K562 (cell line): ENCODE results near the gene RPLP2. TPM values are rescaled to one million over a fixed set of nuclear protein-coding genes. Genes with fewer than 3 reads are reported as not detected.

Experiments used
- ERF ChIP-seq: fragments of 450-650 bp; formaldehyde crosslinking; IDR thresholded peaks from 2 replicates; pipeline ENCODE4 v1.4.0; 2020; ENCODE audit warnings: mild to moderate bottlenecking, mixed read lengths
- FOSL1 ChIP-seq: fragments of 200-800 bp; sonication (Bioruptor generic); conservative IDR thresholded peaks from 2 replicates; pipeline ENCODE4 v1.6.1; 2016; ENCODE audit warnings: missing genetic modification characterization, missing compliant biosample characterization
- HDAC8 ChIP-seq: fragments of 450-650 bp; IDR thresholded peaks from 2 replicates; pipeline ENCODE4 v1.6.1; 2016; ENCODE audit warnings: mild to moderate bottlenecking, missing genetic modification characterization, moderate library complexity, missing compliant biosample characterization
- JUNB ChIP-seq: fragments of 450-650 bp; formaldehyde crosslinking; conservative IDR thresholded peaks from 2 replicates; pipeline ENCODE4 v1.4.0; 2020; ENCODE audit warnings: mild to moderate bottlenecking
- KLF10 ChIP-seq: fragments of 250-450 bp; sonication (Bioruptor Pico); IDR thresholded peaks from 2 replicates; pipeline ENCODE4 v1.6.1; 2021; ENCODE audit warnings: matching md5 sums
- KLF13 ChIP-seq: fragments of 450-650 bp; IDR thresholded peaks from 2 replicates; pipeline ENCODE4 v1.6.1; 2016; ENCODE audit warnings: missing genetic modification characterization, low read depth, mild to moderate bottlenecking, missing compliant biosample characterization, moderate library complexity, borderline replicate concordance
- PML ChIP-seq: IDR thresholded peaks from 2 replicates; pipeline ENCODE4 v1.6.1; 2012; ENCODE audit warnings: low read length, inconsistent platforms
- RAD51 ChIP-seq: fragments of 450-650 bp; IDR thresholded peaks from 2 replicates; pipeline ENCODE4 v1.7.1; 2016; ENCODE audit warnings: low read depth, mild to moderate bottlenecking, borderline replicate concordance
- SMAD3 ChIP-seq: fragments of 450-650 bp; formaldehyde crosslinking; conservative IDR thresholded peaks from 2 replicates; pipeline ENCODE4 v1.4.0; 2020; ENCODE audit warnings: mild to moderate bottlenecking
- SRSF7 ChIP-seq: fragments of 200-400 bp; formaldehyde crosslinking; optimal IDR thresholded peaks from 2 replicates; pipeline ENCODE3; 2017; ENCODE audit warnings: mild to moderate bottlenecking, low read depth, low read length
- U2AF2 ChIP-seq: fragments of 200-400 bp; formaldehyde crosslinking; optimal IDR thresholded peaks from 2 replicates; pipeline ENCODE3; 2017; ENCODE audit warnings: low read depth, mild to moderate bottlenecking, low read length
- ZNF347 ChIP-seq: fragments of 450-650 bp; formaldehyde crosslinking; IDR thresholded peaks from 2 replicates; pipeline ENCODE4 v1.4.0; 2020; ENCODE audit warnings: low read depth, mild to moderate bottlenecking, moderate library complexity
- polyA plus RNA-seq, 8 experiments: library from polyadenylated mRNA; depleted of rRNA in 4 of 8; stranded (reverse) in 5 of 8; unstranded in 3 of 8; fragments of >200 nt; fragmentation: Nextera tagmentation in 2 of 8; fragmentation: Illumina TruSeq in 1 of 8; extraction: Ambion mirVana in 2 of 8; extraction: Trizol in 1 of 8; gene quantifications; 2 replicates each; pipeline versions ENCODE4 v1.2.1 to v1.2.3, GENCODE V29; 2011 to 2014; ENCODE audit warnings: inconsistent platforms in 1 of 8, missing spikeins in 1 of 8
- total RNA-seq, 7 experiments: library from RNA; depleted of rRNA in 6 of 7; stranded (reverse); fragments of >200 nt in 6 of 7; fragmentation: Illumina TruSeq in 2 of 7; extraction: Trizol in 2 of 7; gene quantifications; 2 replicates each; pipeline versions ENCODE4 v1.2.1 to v1.2.3, GENCODE V29; 2011 to 2021; ENCODE audit warnings: low replicate concordance in 1 of 7
- TF ChIP-seq, protein P1 (sequence below): fragments of 450-650 bp; IDR thresholded peaks from 2 replicates; pipeline ENCODE4 v1.7.0; 2016; ENCODE audit warnings: borderline replicate concordance
- TF ChIP-seq, protein P2 (sequence below): fragments of 250-450 bp; sonication (Bioruptor Pico); IDR thresholded peaks from 2 replicates; pipeline ENCODE4 v1.5.1; 2021; ENCODE audit warnings: mild to moderate bottlenecking
- TF ChIP-seq, protein P3 (sequence below): fragments of 200-800 bp; sonication (Bioruptor generic); IDR thresholded peaks from 2 replicates; pipeline ENCODE4 v1.6.1; 2017; ENCODE audit warnings: missing genetic modification characterization, missing compliant biosample characterization
- TF ChIP-seq, protein P4 (sequence below): sonication (generic); formaldehyde crosslinking; IDR thresholded peaks from 2 replicates; pipeline ENCODE4 v1.8.1; 2022; ENCODE audit warnings: missing genetic modification reagents
- TF ChIP-seq, protein P5 (sequence below): fragments of 250-450 bp; sonication (Bioruptor Pico); IDR thresholded peaks from 2 replicates; pipeline ENCODE4 v1.5.0; 2021; ENCODE audit warnings: mild to moderate bottlenecking, borderline replicate concordance
- TF ChIP-seq, protein P6 (sequence below), 2 experiments: fragments of 450-650 bp; IDR thresholded peaks; 2 replicates each; pipeline ENCODE4 v1.6.1; 2016

Gene RPLP2
- total and polyA plus RNA-seq, 9 of the 15 experiments (the other 6 are each of a cell fraction or from before 2014, with no cell fraction given) = 528 to 3,807 (median 1,633) TPM

DNA sequence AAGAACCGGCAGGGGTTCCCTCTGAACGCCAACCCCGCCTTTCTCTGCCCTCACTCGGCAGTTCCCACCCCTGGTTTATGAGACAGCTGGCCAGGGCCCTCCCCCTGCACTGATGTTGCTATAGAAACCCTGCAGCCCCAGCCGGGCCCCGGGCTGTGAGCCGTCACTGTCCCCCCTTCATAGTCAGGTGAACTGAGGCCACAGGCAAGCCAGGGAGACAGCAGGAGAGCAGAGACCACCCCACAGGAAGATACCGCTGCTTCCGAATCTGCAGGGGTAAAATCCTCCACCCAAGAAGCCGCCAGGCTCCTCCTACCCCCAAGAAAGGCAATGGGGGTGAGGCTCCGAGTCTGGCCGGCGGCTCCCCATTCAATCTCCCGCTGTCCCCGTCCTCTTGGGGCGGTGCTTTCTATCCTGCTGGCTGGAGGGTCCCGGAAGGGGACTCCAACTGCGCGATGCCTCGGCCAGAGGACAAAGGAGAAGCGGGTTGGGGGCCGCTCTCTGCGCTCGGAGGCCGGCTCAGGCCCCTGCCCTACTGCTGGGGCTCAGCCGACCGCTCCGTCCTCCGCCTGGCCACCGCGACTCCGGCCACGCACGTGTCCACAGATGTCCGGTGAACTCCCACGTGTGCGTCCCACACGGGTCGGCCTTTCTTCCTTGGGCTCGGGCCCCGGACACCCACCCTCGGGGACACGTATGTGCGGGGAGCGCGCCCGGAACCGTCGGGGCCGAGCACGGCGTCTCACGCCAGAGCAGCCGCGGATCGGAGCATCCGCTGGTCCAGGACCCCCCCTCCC lies 12.3 kb upstream of the RPLP2 start (continued):
- TF ChIP-seq, protein P1, sequence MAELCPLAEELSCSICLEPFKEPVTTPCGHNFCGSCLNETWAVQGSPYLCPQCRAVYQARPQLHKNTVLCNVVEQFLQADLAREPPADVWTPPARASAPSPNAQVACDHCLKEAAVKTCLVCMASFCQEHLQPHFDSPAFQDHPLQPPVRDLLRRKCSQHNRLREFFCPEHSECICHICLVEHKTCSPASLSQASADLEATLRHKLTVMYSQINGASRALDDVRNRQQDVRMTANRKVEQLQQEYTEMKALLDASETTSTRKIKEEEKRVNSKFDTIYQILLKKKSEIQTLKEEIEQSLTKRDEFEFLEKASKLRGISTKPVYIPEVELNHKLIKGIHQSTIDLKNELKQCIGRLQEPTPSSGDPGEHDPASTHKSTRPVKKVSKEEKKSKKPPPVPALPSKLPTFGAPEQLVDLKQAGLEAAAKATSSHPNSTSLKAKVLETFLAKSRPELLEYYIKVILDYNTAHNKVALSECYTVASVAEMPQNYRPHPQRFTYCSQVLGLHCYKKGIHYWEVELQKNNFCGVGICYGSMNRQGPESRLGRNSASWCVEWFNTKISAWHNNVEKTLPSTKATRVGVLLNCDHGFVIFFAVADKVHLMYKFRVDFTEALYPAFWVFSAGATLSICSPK = no peak
- TF ChIP-seq SRSF7 (no peak), JUNB (CRISPR knock-in tag) (no peak), SMAD3 (CRISPR knock-in tag) (no peak), KLF10 (no peak), HDAC8 (tag) (no peak), KLF13 (tag) (no peak), RAD51 (no peak), ERF (CRISPR knock-in tag) (no peak), ZNF347 (CRISPR knock-in tag) (no peak), U2AF2 (no peak), FOSL1 (no peak), PML (no peak)
- TF ChIP-seq, protein P2, sequence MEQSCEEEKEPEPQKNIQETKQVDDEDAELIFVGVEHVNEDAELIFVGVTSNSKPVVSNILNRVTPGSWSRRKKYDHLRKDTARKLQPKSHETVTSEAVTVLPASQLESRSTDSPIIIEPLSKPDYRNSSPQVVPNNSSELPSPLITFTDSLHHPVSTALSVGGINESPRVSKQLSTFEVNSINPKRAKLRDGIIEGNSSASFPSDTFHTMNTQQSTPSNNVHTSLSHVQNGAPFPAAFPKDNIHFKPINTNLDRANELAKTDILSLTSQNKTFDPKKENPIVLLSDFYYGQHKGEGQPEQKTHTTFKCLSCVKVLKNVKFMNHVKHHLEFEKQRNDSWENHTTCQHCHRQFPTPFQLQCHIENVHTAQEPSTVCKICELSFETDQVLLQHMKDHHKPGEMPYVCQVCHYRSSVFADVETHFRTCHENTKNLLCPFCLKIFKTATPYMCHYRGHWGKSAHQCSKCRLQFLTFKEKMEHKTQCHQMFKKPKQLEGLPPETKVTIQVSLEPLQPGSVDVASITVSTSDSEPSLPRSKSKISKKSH (CRISPR knock-in tag) = no peak
- TF ChIP-seq, protein P3, sequence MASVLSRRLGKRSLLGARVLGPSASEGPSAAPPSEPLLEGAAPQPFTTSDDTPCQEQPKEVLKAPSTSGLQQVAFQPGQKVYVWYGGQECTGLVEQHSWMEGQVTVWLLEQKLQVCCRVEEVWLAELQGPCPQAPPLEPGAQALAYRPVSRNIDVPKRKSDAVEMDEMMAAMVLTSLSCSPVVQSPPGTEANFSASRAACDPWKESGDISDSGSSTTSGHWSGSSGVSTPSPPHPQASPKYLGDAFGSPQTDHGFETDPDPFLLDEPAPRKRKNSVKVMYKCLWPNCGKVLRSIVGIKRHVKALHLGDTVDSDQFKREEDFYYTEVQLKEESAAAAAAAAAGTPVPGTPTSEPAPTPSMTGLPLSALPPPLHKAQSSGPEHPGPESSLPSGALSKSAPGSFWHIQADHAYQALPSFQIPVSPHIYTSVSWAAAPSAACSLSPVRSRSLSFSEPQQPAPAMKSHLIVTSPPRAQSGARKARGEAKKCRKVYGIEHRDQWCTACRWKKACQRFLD = no peak
- TF ChIP-seq, protein P4, sequence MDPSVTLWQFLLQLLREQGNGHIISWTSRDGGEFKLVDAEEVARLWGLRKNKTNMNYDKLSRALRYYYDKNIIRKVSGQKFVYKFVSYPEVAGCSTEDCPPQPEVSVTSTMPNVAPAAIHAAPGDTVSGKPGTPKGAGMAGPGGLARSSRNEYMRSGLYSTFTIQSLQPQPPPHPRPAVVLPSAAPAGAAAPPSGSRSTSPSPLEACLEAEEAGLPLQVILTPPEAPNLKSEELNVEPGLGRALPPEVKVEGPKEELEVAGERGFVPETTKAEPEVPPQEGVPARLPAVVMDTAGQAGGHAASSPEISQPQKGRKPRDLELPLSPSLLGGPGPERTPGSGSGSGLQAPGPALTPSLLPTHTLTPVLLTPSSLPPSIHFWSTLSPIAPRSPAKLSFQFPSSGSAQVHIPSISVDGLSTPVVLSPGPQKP = no peak
- TF ChIP-seq, protein P5, sequence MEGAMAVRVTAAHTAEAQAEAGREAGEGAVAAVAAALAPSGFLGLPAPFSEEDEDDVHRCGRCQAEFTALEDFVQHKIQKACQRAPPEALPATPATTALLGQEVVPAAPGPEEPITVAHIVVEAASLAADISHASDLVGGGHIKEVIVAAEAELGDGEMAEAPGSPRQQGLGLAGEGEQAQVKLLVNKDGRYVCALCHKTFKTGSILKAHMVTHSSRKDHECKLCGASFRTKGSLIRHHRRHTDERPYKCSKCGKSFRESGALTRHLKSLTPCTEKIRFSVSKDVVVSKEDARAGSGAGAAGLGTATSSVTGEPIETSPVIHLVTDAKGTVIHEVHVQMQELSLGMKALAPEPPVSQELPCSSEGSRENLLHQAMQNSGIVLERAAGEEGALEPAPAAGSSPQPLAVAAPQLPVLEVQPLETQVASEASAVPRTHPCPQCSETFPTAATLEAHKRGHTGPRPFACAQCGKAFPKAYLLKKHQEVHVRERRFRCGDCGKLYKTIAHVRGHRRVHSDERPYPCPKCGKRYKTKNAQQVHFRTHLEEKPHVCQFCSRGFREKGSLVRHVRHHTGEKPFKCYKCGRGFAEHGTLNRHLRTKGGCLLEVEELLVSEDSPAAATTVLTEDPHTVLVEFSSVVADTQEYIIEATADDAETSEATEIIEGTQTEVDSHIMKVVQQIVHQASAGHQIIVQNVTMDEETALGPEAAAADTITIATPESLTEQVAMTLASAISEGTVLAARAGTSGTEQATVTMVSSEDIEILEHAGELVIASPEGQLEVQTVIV (CRISPR knock-in tag) = no peak
- TF ChIP-seq, protein P6, sequence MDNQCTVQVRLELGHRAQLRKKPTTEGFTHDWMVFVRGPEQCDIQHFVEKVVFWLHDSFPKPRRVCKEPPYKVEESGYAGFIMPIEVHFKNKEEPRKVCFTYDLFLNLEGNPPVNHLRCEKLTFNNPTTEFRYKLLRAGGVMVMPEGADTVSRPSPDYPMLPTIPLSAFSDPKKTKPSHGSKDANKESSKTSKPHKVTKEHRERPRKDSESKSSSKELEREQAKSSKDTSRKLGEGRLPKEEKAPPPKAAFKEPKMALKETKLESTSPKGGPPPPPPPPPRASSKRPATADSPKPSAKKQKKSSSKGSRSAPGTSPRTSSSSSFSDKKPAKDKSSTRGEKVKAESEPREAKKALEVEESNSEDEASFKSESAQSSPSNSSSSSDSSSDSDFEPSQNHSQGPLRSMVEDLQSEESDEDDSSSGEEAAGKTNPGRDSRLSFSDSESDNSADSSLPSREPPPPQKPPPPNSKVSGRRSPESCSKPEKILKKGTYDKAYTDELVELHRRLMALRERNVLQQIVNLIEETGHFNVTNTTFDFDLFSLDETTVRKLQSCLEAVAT (IDR thresholded peaks at IDR 0.05) = no peak
